Right forelimb (tissue), 1 donor: Measurements from ENCODE around the gene OMA1.
"Not testable (repeated sequence)": the region's sequence is repeated elsewhere in the genome, so short reads cannot be mapped to it uniquely, and the experiment has no call there.

Experiments
- DNase-seq: peaks from one replicate; pipeline ENCODE4 v3.0.0-alpha.2; 2018

Gene OMA1

DNA sequence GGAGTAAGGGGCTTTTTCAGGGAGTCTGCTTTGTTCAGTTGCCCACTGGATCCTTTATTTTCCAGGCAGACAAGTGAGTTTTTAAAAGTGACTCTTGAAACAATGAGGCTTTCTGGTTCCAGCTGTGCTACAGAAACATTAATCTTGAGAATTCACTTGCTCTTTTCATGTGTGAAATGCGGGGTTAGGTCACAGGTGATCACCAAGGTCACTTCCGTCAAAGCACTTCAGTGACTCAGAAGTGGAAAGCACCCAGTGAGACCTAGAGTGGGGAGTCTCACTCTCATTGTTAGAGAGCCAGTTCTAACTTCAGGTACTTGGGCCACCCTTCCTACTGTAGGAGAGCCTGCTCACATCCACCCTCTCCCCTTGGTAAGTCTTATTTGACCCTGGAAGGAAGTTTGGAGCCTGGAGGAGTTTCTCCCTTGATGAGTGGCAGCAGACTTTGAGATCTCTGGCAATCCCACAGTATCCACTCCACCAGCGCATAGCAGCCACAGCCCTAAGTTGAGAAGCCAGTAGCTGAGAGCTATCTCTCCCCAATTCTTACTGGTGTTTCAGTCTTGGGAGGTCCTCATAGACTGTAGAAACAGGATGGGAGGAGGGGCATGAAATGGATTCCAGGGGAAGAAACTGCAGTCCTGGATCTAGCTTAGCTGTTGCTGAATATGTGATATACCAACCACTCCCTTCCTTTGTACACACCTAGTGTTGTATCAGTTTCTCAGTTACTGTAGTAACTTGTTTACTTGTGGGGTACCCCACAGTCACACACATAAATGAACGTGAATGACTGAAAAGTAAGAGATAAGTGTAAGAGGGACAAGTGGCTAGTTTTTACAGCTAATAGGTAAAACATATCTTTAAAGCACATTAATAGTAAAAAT, 27.4 kb upstream of the OMA1 start:
- no peak for DNase-seq

- no peak for DNase-seq
Observed at GRCh38 chr1:58573138-58573537, 26.6 kb upstream of the OMA1 start.

DNA sequence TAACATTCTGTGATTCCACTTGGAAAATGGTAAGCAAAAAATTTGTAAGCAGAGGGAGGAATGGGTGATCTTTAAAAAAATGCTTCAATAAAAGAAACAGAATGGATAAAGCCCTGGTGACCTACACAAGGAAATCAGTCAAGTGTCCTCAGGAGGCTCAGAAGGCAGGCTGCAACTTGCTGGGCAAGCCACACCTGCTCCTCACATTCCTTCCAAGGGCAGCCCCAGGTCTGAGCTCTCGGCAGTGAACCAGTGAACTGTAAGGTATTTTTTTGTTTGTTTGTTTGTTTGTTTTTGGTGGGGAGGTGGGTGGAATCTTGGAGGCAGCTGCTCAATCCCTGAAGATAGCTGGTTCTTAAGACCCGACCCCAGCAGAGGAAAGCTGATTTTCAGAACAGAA, 26.2 kb upstream of the OMA1 start:
- no peak for DNase-seq

DNA sequence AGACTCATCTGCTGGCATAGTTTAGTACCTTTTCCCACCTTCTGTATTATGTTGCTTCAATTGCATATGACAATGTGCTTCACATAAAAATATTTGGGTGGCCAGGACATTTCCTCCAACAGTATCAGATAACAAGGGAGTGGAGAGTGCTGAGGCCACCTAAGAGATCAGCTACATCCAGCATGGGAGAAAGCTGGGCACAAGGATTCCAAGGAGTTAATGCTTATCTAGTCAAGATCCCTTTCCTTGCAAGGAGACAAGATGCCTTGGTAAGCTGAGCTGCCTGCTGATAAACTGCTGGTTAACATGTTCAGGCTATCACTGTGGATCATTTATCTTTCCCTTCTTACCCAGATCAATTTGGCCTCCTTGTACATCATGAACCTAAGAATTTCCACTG, 25.1 kb upstream of the OMA1 start:
- no peak for DNase-seq

DNA sequence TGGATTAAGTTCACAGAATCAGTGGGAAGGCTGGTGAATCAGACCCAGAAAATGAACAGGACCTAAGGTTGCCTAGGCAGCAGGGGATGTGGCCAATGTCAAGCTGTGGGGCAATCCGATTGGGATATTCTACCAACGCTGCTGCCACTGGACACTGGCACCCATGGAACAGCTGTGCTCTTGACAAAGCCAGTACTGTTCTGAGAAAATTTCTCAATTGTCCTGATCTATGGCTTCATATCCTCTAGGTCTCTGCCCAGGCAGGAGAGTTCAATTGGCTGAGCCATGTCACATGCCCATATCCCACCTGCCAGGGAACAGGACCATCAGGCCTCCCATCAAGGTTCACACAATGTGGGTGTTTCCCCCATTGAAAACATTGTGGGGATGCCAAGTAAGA, 24.3 kb upstream of the OMA1 start:
- DNase-seq: no peak

DNA sequence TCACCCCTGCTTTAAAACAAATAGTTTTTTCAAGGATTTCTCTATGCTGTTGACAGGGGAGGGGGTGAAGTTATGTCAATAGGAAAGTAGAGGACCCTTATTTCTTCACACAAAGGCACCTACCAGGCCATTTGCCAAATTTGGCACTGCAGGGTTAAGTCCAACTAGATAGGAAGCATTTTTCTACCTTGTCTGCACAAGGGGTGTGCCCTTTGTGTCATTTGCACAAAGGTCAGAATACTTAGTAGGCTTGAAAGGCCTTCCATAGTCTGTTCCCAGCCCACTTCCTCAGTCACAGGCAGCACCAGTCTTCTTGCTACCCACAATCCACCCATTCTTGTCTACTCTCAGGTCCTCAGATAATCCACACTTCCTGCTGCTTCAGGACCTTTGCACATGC, 23.6 kb upstream of the OMA1 start:
- no peak for DNase-seq

DNA sequence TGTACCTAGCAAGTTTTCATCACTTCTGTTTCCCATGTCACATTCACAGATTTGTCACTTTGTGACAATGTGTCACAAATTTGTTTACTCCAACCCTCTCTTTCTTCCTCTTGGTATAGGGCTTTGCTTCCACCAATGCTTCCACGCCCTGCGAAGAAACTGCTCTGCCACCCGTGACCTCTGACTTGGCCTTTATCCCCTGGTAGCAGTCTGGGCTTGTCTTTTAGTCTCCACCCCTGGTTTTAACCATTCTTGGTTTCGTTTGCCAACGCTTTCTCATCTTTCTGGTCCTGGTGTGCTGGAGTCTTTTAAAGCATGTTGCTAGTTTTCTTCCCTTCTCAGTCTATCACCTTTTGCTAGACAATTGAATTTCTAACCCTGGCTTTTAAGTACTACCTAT, 22.4 kb upstream of the OMA1 start:
- DNase-seq: no peak

GRCh38 chr1:58568271-58568860, 21.8 kb upstream of the OMA1 start:
- no peak for DNase-seq

DNA sequence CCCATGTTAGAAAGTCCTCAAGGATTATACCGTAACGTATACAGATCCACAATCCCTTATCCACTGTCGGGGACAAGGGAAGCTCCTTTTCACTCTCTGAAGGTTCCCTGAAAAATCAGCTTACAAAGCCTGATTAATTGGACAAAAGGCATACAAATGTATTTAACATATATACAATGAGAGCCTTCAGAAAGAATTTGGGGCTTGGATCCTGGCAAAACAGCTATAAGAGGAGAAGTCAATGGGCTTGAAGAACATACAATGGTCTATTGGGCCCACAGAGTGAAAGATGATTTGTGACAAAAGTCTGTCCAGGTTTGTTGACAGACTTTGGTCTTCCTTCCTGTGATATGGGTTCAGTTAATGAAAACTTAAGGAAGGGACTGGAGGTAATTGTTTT, 19.8 kb upstream of the OMA1 start:
- no peak for DNase-seq

GRCh38 chr1:58563715-58564114, 17.2 kb upstream of the OMA1 start:
- DNase-seq: not testable (repeated sequence)

DNA sequence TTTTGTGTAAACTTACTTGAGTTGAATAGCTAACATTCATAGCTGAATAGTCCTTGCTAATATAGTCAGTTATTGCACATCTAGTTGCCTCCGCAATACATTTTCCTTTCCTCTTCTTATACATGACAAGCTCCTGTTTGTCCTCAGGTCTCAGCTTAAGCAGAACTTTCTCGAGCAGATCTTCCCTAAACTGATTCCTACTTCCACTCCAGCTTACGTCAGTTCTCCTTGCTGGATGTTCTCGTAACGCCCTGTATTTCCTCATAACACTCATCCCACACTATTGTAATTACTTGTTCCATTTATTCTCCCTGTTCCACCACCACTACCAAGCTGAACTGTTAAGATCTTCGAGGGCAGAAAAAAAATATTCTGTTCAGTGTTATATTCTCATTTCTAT, 15.1 kb upstream of the OMA1 start:
- no peak for DNase-seq

GRCh38 chr1:58555393-58555792, 8.9 kb upstream of the OMA1 start:
- no peak for DNase-seq

- no peak for DNase-seq
Observed at GRCh38 chr1:58551186-58552140, 4.9 kb upstream of the OMA1 start.

GRCh38 chr1:58549291-58549690, 2.8 kb upstream of the OMA1 start:
- not testable (repeated sequence) for DNase-seq

- DNase-seq: no peak
Observed at GRCh38 chr1:58548371-58548770, 1.8 kb upstream of the OMA1 start.

- peak; percentile 88 for DNase-seq
Observed at GRCh38 chr1:58545591-58546519, 671 bp downstream of the OMA1 start.

DNA sequence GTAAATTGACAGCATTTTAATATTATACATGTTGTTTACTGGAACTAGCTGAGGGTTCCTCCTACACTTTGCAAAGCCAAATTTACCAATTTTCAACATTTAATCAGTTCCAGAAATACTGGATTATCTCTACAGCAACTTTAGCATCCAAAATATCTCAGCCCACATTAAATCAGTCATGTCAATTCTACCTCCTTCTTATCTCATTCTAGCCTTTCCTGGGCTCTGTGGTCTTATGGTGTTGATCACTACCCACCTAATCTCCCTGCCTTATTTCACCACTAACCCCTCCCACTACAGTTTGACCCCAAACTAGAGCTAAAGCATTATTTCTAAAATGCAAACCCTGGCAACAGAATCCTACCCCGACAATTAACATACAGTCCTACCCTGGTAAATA, 3.3 kb downstream of the OMA1 start:
- no peak for DNase-seq

- no peak for DNase-seq
Observed at GRCh38 chr1:58539553-58539952, 7.0 kb downstream of the OMA1 start.

GRCh38 chr1:58538821-58539220, 7.7 kb downstream of the OMA1 start:
- DNase-seq: no peak

- DNase-seq: not testable (repeated sequence)
Observed at GRCh38 chr1:58531842-58532241, 14.7 kb downstream of the OMA1 start.

DNA sequence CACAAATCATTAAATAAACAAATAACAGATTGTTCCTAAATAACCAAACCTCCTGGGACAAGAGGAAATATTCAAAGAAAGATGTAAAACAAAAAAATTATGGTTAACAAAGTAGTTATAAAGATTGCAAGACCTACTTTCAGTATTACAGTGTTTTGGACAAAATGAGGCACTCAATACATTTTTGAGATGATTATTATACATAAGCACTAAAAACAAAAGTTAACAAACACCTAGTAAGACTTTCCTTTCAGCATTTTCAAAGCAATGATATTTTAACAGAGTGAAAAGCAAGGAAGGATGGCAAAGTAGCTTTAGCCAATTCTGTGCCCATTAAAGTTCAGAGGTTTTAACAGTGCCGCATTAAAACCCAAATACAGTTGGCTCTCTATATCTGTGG, 17.2 kb downstream of the OMA1 start:
- no peak for DNase-seq

DNA sequence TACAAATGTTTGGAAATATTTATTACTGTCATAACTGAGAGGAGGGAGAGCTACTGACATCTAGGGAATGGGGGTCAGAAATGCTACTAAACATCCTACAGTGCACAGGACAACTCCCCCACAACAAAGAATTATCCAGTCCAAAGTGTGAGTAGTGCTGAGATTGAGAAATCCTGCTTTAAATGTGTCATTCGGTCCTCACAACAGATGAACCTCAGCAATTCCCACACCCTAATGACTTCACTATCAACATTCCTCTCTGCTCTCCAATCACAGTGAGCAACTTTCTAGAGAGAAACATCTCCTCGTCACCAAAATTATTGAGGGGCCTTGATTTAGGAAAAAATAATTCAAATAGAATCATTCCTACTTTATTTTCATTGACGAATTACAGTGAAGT, 18.0 kb downstream of the OMA1 start:
- no peak for DNase-seq
